OCI-LY7 (cell line): ENCODE results near the gene ILKAP. TPM values are rescaled to one million over a fixed set of nuclear protein-coding genes. Genes with fewer than 3 reads are reported as not detected.

Source experiments
- BruUV-seq: library from RNA; stranded (reverse); fragments of 400-500 nt; replicated peaks from 2 replicates; lab custom pipeline; 2021; lab: Mats Ljungman, UMichigan
- CTCF ChIA-PET: fragments of 300-600 bp; sonication (Branson Sonifier 250); formaldehyde crosslinking; loops from one replicate; lab custom pipeline; 2022; ENCODE audit warnings: antibody characterized with exemption; ENCODE audit not compliant: unreplicated experiment; lab: Charles Lee
- POLR2A ChIA-PET: fragments of 300-600 bp; sonication (Branson Sonifier 250); formaldehyde crosslinking; loops from one replicate; lab custom pipeline; 2022; ENCODE audit warnings: antibody characterized with exemption; lab: Charles Lee
- DNase-seq: peaks from one replicate; pipeline ENCODE4 v3.0.0-alpha.2; 2015; ENCODE audit warnings: low spot score
- H2AFZ ChIP-seq: fragments of 200-600 bp; sonication (generic), shearing (Covaris generic); 2 replicates; pipeline ENCODE4 v1.6.1; 2014; ENCODE audit warnings: mild to moderate bottlenecking, antibody characterized with exemption, low read length, moderate library complexity
- H3K27ac ChIP-seq: fragments of 200-600 bp; sonication (generic); 2 replicates; pipeline ENCODE4 v1.5.1; 2014; ENCODE audit warnings: mixed run types, low read depth, mild to moderate bottlenecking, moderate library complexity, low read length, inconsistent platforms; ENCODE audit not compliant: poor library complexity, severe bottlenecking
- H3K36me3 ChIP-seq: fragments of 200-600 bp; sonication (generic); 2 replicates; pipeline ENCODE4 v1.6.1; 2014; ENCODE audit warnings: mild to moderate bottlenecking, antibody characterized with exemption, low read length, moderate library complexity, mixed read lengths; ENCODE audit not compliant: insufficient read depth
- H3K4me1 ChIP-seq: fragments of 200-600 bp; sonication (generic); 2 replicates; pipeline ENCODE4 v1.5.1; 2014; ENCODE audit warnings: mild to moderate bottlenecking, low read length; ENCODE audit not compliant: insufficient read depth, poor library complexity, severe bottlenecking
- H3K4me2 ChIP-seq: fragments of 200-600 bp; sonication (generic); 2 replicates; pipeline ENCODE4 v1.6.1; 2014; ENCODE audit warnings: mild to moderate bottlenecking, low read length
- H3K4me3 ChIP-seq: fragments of 200-600 bp; sonication (generic); 2 replicates; pipeline ENCODE4 v1.5.1; 2014; ENCODE audit warnings: mild to moderate bottlenecking, low read depth, low read length; ENCODE audit not compliant: poor library complexity, severe bottlenecking
- H3K79me2 ChIP-seq: fragments of 200-600 bp; sonication (generic); 2 replicates; pipeline ENCODE4 v1.6.1; 2016; ENCODE audit warnings: low read depth, mild to moderate bottlenecking, low read length, moderate library complexity, mixed read lengths; ENCODE audit not compliant: insufficient read depth
- H3K9me2 ChIP-seq: fragments of 200-600 bp; sonication (generic); 2 replicates; pipeline ENCODE4 v1.6.1; 2016; ENCODE audit warnings: mild to moderate bottlenecking, low read length, mixed read lengths; ENCODE audit not compliant: insufficient read depth
- H3K9me3 ChIP-seq: fragments of 200-600 bp; sonication (generic); 2 replicates; pipeline ENCODE4 v1.6.1; 2014; ENCODE audit warnings: mild to moderate bottlenecking, mixed run types, low read length, mixed read lengths
- H4K20me1 ChIP-seq: fragments of 200-600 bp; sonication (generic); 2 replicates; pipeline ENCODE4 v1.6.1; 2014; ENCODE audit warnings: mild to moderate bottlenecking, antibody characterized with exemption, low read length, moderate library complexity, mixed read lengths; ENCODE audit not compliant: insufficient read depth
- EZH2phosphoT487 ChIP-seq: fragments of 200-600 bp; sonication (generic); IDR thresholded peaks from 2 replicates; pipeline ENCODE4 v1.6.1; 2018; ENCODE audit warnings: low read depth, borderline replicate concordance, mild to moderate bottlenecking, mixed run types, antibody characterized with exemption, low read length, moderate library complexity, mixed read lengths
- intact Hi-C: fragments of 100-400 bp; cut with micrococcal nuclease; formaldehyde crosslinking; loops from one replicate; pipeline ENCODE4 v1.10.0; 2022; ENCODE audit not compliant: unreplicated experiment
- total RNA-seq, 2 experiments: library from RNA; depleted of rRNA in 1 of 2; stranded (reverse); fragments of >200 nt in 1 of 2; shearing (Covaris generic) in 1 of 2; gene quantifications; 2 replicates each; pipeline ENCODE4 v1.2.3, GENCODE V29; 2014 to 2022
- TF ChIP-seq, protein P1 (sequence below): fragments of 200-600 bp; sonication (generic); conservative IDR thresholded peaks from 2 replicates; pipeline ENCODE4 v1.5.1; 2014; ENCODE audit warnings: mild to moderate bottlenecking, antibody characterized with exemption, low read length, moderate library complexity, mixed read lengths

ILKAP gene
- total RNA-seq, 2 experiments from 2014 or later: 33.1 to 61.8 TPM

DNA sequence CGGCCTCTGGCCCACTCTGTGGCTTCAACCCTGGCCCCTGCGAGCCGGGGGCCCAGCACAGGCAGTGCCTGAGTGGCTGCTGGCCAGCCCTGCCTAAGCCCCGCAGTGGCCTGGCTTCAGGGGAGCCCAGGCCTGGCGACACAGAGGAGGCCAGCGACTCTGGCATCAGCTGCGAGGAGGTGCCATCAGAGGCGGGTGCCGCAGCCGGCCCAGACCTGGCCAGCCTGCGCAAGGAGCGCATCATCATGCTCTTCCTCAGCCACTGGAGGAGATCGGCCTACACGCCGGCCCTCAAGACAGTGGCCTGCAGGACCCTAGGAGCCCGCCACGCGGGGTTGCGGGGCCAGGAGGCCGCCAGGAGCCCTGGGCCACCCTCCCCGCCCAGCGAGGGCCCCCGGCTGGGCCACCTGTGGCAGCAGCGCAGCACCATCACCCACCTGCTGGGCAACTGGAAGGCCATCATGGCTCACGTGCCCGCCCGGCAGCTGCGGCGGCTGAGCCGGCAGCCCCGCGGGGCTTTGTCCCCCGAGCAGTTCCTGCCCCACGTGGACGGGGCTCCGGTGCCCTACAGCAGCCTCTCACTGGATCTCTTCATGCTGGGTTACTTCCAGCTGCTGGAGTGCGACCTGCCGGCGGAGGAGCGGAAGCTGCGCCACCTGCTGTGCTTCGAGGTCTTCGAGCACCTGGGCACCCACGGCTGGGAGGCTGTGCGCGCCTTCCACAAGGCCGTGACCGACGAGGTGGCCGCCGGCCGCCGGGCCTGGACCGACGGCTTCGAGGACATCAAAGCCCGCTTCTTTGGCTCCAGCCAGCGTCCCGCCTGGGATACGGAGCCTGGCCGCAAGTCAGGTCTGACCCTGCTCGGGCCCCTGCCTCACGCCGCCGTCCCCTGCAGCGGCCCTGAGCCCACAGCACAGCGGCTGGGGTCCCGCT lies 72.5 kb downstream of the ILKAP start:
- Histone ChIP-seq H3K4me1 (no peaks in the 10 kb centered on the region), H3K9me2 (no peaks in the 10 kb centered on the region), H3K4me3 (no peak overlapping the region), H3K36me3 (no peaks in the 10 kb centered on the region), H3K9me3 (peaks cover 8% of the 10 kb centered on the region; the same call in 1 of the 2 replicates), H3K27ac (no peak overlapping the region), H4K20me1 (no peaks in the 10 kb centered on the region), H2AFZ (no peak overlapping the region), H3K4me2 (no peak overlapping the region), H3K79me2 (no peaks in the 10 kb centered on the region)
- DNase-seq: no peak
- intact Hi-C loops: no loop called here
- ChIA-PET POLR2A (no interaction called here), CTCF (no interaction called here)
- TF ChIP-seq, protein P1, sequence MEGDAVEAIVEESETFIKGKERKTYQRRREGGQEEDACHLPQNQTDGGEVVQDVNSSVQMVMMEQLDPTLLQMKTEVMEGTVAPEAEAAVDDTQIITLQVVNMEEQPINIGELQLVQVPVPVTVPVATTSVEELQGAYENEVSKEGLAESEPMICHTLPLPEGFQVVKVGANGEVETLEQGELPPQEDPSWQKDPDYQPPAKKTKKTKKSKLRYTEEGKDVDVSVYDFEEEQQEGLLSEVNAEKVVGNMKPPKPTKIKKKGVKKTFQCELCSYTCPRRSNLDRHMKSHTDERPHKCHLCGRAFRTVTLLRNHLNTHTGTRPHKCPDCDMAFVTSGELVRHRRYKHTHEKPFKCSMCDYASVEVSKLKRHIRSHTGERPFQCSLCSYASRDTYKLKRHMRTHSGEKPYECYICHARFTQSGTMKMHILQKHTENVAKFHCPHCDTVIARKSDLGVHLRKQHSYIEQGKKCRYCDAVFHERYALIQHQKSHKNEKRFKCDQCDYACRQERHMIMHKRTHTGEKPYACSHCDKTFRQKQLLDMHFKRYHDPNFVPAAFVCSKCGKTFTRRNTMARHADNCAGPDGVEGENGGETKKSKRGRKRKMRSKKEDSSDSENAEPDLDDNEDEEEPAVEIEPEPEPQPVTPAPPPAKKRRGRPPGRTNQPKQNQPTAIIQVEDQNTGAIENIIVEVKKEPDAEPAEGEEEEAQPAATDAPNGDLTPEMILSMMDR: no peak
- TF ChIP-seq EZH2phosphoT487: no peak
- no TSS peak for BruUV-seq

DNA sequence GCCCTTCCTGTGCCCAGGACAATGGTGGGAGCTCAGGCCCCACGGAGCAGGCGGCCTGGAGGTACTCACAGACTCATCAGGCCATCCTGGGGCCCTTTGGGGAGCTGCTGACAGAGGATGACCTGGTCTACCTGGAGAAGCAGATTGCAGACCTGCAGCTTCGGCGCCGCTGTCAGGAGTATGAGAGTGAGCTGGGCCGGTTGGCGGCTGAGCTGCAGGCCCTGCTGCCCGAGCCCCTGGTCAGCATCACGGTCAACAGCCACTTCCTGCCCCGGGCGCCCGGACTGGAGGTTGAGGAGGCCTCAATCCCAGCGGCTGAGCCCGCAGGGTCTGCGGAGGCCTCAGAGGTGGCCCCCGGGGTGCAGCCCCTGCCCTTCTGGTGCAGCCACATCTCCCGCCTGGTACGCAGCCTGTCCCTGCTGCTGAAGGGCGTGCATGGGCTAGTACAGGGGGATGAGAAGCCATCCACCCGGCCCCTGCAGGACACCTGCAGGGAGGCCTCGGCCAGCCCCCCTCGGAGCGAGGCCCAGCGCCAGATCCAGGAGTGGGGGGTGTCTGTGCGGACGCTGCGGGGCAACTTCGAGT lies 73.3 kb downstream of the ILKAP start:
- Histone ChIP-seq H3K36me3 (no peaks in the 10 kb centered on the region), H2AFZ (no peak overlapping the region), H3K9me3 (peaks cover 8% of the 10 kb centered on the region; the same call in 1 of the 2 replicates), H3K79me2 (no peaks in the 10 kb centered on the region), H4K20me1 (no peaks in the 10 kb centered on the region), H3K4me2 (no peak overlapping the region), H3K4me1 (no peaks in the 10 kb centered on the region), H3K9me2 (no peaks in the 10 kb centered on the region), H3K4me3 (no peak overlapping the region), H3K27ac (no peak overlapping the region)
- DNase-seq: no peak
- no TSS peak for BruUV-seq
- POLR2A ChIA-PET: no interaction called here
- TF ChIP-seq, protein P1: no peak
- TF ChIP-seq EZH2phosphoT487: no peak
- intact Hi-C loops: no loop called here
- CTCF ChIA-PET: no interaction called here
